RWPE2 (cell line): ENCODE data around the gene INPP5A.
A peak's percentile ranks its signal among the peaks of the same experiment; 100 is the strongest.
"Not testable (repeated sequence)": the region's sequence is repeated elsewhere in the genome, so short reads cannot be mapped to it uniquely, and the experiment has no call there.

ENCODE experiments used
- ATAC-seq: fragments of 200-7000 bp; cut with Tn5 transposase; 3 replicates; pipeline ENCODE4 v1.9.1; 2021; ENCODE audit warnings: low read depth
- DNase-seq: peaks from one replicate; pipeline ENCODE4 v3.0.0-alpha.2; 2020; ENCODE audit warnings: low spot score
- H3K27ac ChIP-seq: fragments of 450-650 bp; 2 replicates; pipeline ENCODE4 v1.5.1; 2017; ENCODE audit warnings: mild to moderate bottlenecking; ENCODE audit not compliant: poor library complexity, severe bottlenecking
- H3K27me3 ChIP-seq: fragments of 250-450 bp; sonication (Bioruptor Pico); 2 replicates; pipeline ENCODE4 v1.5.1; 2021; ENCODE audit warnings: mild to moderate bottlenecking, moderate library complexity; ENCODE audit not compliant: insufficient read depth, poor library complexity, severe bottlenecking
- H3K36me3 ChIP-seq: fragments of 250-450 bp; sonication (Bioruptor Pico); 2 replicates; pipeline ENCODE4 v1.5.1; 2020; ENCODE audit warnings: low read depth, mild to moderate bottlenecking, moderate library complexity
- H3K4me1 ChIP-seq: fragments of 250-450 bp; sonication (Bioruptor Pico); 2 replicates; pipeline ENCODE4 v1.5.1; 2021; ENCODE audit warnings: mild to moderate bottlenecking, moderate library complexity; ENCODE audit not compliant: insufficient read depth, poor library complexity, severe bottlenecking
- H3K4me3 ChIP-seq: fragments of 250-450 bp; sonication (Bioruptor Pico); 2 replicates; pipeline ENCODE4 v1.5.1; 2021; ENCODE audit warnings: mild to moderate bottlenecking, moderate library complexity; ENCODE audit not compliant: severe bottlenecking
- H3K9me3 ChIP-seq: fragments of 250-450 bp; sonication (Bioruptor Pico); 2 replicates; pipeline ENCODE4 v1.5.1; 2021; ENCODE audit warnings: mild to moderate bottlenecking, moderate library complexity; ENCODE audit not compliant: severe bottlenecking
- CTCF ChIP-seq: fragments of 450-650 bp; IDR thresholded peaks from one replicate; pipeline ENCODE4 v1.5.1; 2017; ENCODE audit warnings: mild to moderate bottlenecking, moderate library complexity; ENCODE audit not compliant: poor library complexity, severe bottlenecking

Gene INPP5A

GRCh38 chr10:132678436-132679216, 141.0 kb downstream of the INPP5A start:
- ATAC-seq (no peak), DNase-seq (peak; percentile 35)
- Histone ChIP-seq H3K27ac (no peak overlapping the region), H3K27me3 (no peaks in the 10 kb centered on the region), H3K4me3 (no peak overlapping the region), H3K36me3 (no peaks in the 10 kb centered on the region), H3K4me1 (no peaks in the 10 kb centered on the region), H3K9me3 (no peaks in the 10 kb centered on the region)
- no peak for TF ChIP-seq CTCF

- Histone ChIP-seq H3K4me1 (peaks cover 3% of the 10 kb centered on the region), H3K27ac (no peak overlapping the region), H3K9me3 (no peaks in the 10 kb centered on the region), H3K4me3 (no peak overlapping the region), H3K36me3 (no peaks in the 10 kb centered on the region), H3K27me3 (no peaks in the 10 kb centered on the region)
- no peak for TF ChIP-seq CTCF
- DNase-seq, result peak; percentile 34
- no peak for ATAC-seq
These were observed 141.6 kb downstream of the INPP5A start for GRCh38 chr10:132679217-132679595.

GRCh38 chr10:132679640-132680039, 142.1 kb downstream of the INPP5A start:
- Histone ChIP-seq H3K4me1 (peaks cover 8% of the 10 kb centered on the region), H3K4me3 (no peak overlapping the region), H3K9me3 (no peaks in the 10 kb centered on the region), H3K36me3 (no peaks in the 10 kb centered on the region), H3K27ac (no peak overlapping the region), H3K27me3 (no peaks in the 10 kb centered on the region)
- peak; percentile 31 for DNase-seq
- ATAC-seq, result no peak
- TF ChIP-seq CTCF, result no peak

- not testable (repeated sequence) for H3K27me3 ChIP-seq, H3K9me3 ChIP-seq, H3K36me3 ChIP-seq, ATAC-seq, H3K4me3 ChIP-seq, H3K27ac ChIP-seq
- peaks cover 17% of the 10 kb centered on the region for H3K4me1 ChIP-seq
- DNase-seq, result peak; percentile 44
These were observed 143.2 kb downstream of the INPP5A start for GRCh38 chr10:132680741-132681140.

- DNase-seq (peak; percentile 25), ATAC-seq (no peak)
- Histone ChIP-seq H3K27ac (no peak overlapping the region), H3K9me3 (no peaks in the 10 kb centered on the region), H3K4me3 (no peak overlapping the region), H3K36me3 (no peaks in the 10 kb centered on the region), H3K27me3 (no peaks in the 10 kb centered on the region), H3K4me1 (peaks cover 20% of the 10 kb centered on the region)
- no peak for TF ChIP-seq CTCF
These were observed 144.5 kb downstream of the INPP5A start for GRCh38 chr10:132681858-132682755.
